Adrenal gland (tissue), 5 donors: Measurements from ENCODE around the gene SRCIN1.

ENCODE experiments used
- CTCF ChIP-seq, 6 experiments: fragments of 450-650 bp in 4 of 6; fragments of 200-600 bp in 2 of 6; sonication (generic) in 1 of 6; IDR thresholded peaks; 1 replicate in 5 of 6; 2 replicates in 1 of 6; pipeline versions ENCODE4 v1.5.1 to v1.8.0; 2016 to 2021; ENCODE audit warnings: antibody characterized with exemption in 6 of 6, mild to moderate bottlenecking in 2 of 6, moderate library complexity in 1 of 6
- POLR2A ChIP-seq, 2 donors: fragments of 450-650 bp; IDR thresholded peaks; one replicate each; pipeline ENCODE4 v1.6.1; 2017; ENCODE audit warnings: antibody characterized with exemption in 2 of 2, mild to moderate bottlenecking in 2 of 2, moderate library complexity in 1 of 2
- donor health status: DM: no; HTN: no; CAD: no.

GRCh38 chr17:38600416-38600815 lies 5.3 kb downstream of the SRCIN1 start:
- TF ChIP-seq CTCF (IDR thresholded peaks at IDR 0.05) (no peak), POLR2A (IDR thresholded peaks at IDR 0.05) (no peak)
